Naive B cell (primary cell): Measurements from ENCODE around the gene PCGF3. TPM values are rescaled to one million over a fixed set of nuclear protein-coding genes. Genes with fewer than 3 reads are reported as not detected.
"Not testable (repeated sequence)": the region's sequence is repeated elsewhere in the genome, so short reads cannot be mapped to it uniquely, and the experiment has no call there.

Experiments used
- ATAC-seq, 2 donors: fragments of 150-1000 bp; cut with Tn5 transposase; 2 replicates each; pipeline ENCODE4 v1.10.0; 2021; ENCODE audit warnings: low read depth in 2 of 2, mild to moderate bottlenecking in 2 of 2, moderate library complexity in 2 of 2
- DNase-seq: peaks from one replicate; pipeline ENCODE4 v3.0.0; 2022
- H3K27ac Mint-ChIP-seq, 6 donors: one replicate each; pipeline ENCODE4 v1.8.0; 2020 to 2022; ENCODE audit warnings: mild to moderate bottlenecking in 6 of 6, mixed read lengths in 6 of 6, moderate library complexity in 5 of 6, inconsistent platforms in 2 of 6
- H3K27me3 Mint-ChIP-seq, 3 donors: one replicate each; pipeline ENCODE4 v1.8.0; 2021 to 2022; ENCODE audit warnings: mixed read lengths in 3 of 3, mild to moderate bottlenecking in 1 of 3
- H3K36me3 Mint-ChIP-seq, 2 donors: one replicate each; pipeline ENCODE4 v1.8.0; 2020 to 2022; ENCODE audit warnings: mixed read lengths in 2 of 2, inconsistent platforms in 1 of 2, mild to moderate bottlenecking in 1 of 2
- H3K4me1 Mint-ChIP-seq, 3 donors: one replicate each; pipeline ENCODE4 v1.8.0; 2020 to 2022; ENCODE audit warnings: mixed read lengths in 3 of 3, inconsistent platforms in 1 of 3, mild to moderate bottlenecking in 1 of 3, moderate library complexity in 1 of 3
- H3K4me3 Mint-ChIP-seq, 8 donors: one replicate each; pipeline ENCODE4 v1.8.0; 2020 to 2022; ENCODE audit warnings: mild to moderate bottlenecking in 8 of 8, mixed read lengths in 8 of 8, moderate library complexity in 8 of 8, inconsistent platforms in 2 of 8
- H3K9me3 Mint-ChIP-seq, 7 donors: one replicate each; pipeline ENCODE4 v1.8.0; 2020 to 2022; ENCODE audit warnings: mixed read lengths in 7 of 7, mild to moderate bottlenecking in 5 of 7, inconsistent platforms in 2 of 7, moderate library complexity in 1 of 7
- polyA plus RNA-seq, 6 donors: library from polyadenylated mRNA; unstranded; fragments of 300-500 nt; fragmentation: Illumina TruSeq; gene quantifications; one replicate each; pipeline ENCODE4 v1.2.3, GENCODE V29; 2021; ENCODE audit warnings: low read depth in 6 of 6

The PCGF3 gene
- polyA plus RNA-seq, 6 donors from 2014 or later = 5.6 to 9.5 (median 7.1) TPM

GRCh38 chr4:757111-757510 lies 51.5 kb downstream of the PCGF3 start:
- H3K9me3 Mint-ChIP-seq = peaks cover 0 to 1% (median 0%) of the 10 kb centered on the region in 7 donors
- no peak for DNase-seq
- peaks cover 10 to 21% (median 17%) of the 10 kb centered on the region in 3 donors for H3K4me1 Mint-ChIP-seq
- H3K36me3 Mint-ChIP-seq = peaks cover 0 to 22% of the 10 kb centered on the region in 2 donors
- no peak overlapping the region for H3K27ac Mint-ChIP-seq
- H3K4me3 Mint-ChIP-seq = no peak overlapping the region
- no peak for ATAC-seq
- no peaks in the 10 kb centered on the region for H3K27me3 Mint-ChIP-seq

GRCh38 chr4:759810-760209 lies 54.2 kb downstream of the PCGF3 start:
- not testable (repeated sequence) for ATAC-seq, H3K27me3 Mint-ChIP-seq, DNase-seq, H3K9me3 Mint-ChIP-seq
- Mint-ChIP-seq H3K4me3 (peak overlapping the region in 1 of 8 donors; percentile 53), H3K27ac (peak overlapping the region in 4 of 6 donors; percentile 50 to 93 (median 62)), H3K36me3 (peaks cover 0 to 22% of the 10 kb centered on the region in 2 donors), H3K4me1 (peaks cover 7 to 16% (median 11%) of the 10 kb centered on the region in 3 donors)

GRCh38 chr4:760616-761015 lies 55.0 kb downstream of the PCGF3 start:
- H3K9me3 Mint-ChIP-seq = peaks cover 0 to 1% (median 0%) of the 10 kb centered on the region in 7 donors
- H3K4me1 Mint-ChIP-seq = peaks cover 7 to 16% (median 10%) of the 10 kb centered on the region in 3 donors
- ATAC-seq = no peak
- no peaks in the 10 kb centered on the region for H3K27me3 Mint-ChIP-seq
- DNase-seq = no peak
- peak overlapping the region in 1 of 6 donors; percentile 26 for H3K27ac Mint-ChIP-seq
- H3K4me3 Mint-ChIP-seq = no peak overlapping the region
- peaks cover 0 to 22% of the 10 kb centered on the region in 2 donors for H3K36me3 Mint-ChIP-seq

GRCh38 chr4:761086-761485 lies 55.5 kb downstream of the PCGF3 start:
- H3K4me3 Mint-ChIP-seq = no peak overlapping the region
- no peak overlapping the region for H3K27ac Mint-ChIP-seq
- H3K4me1 Mint-ChIP-seq = peaks cover 7 to 17% (median 10%) of the 10 kb centered on the region in 3 donors
- DNase-seq = no peak
- H3K36me3 Mint-ChIP-seq = peaks cover 0 to 22% of the 10 kb centered on the region in 2 donors
- H3K27me3 Mint-ChIP-seq = no peaks in the 10 kb centered on the region
- H3K9me3 Mint-ChIP-seq = peaks cover 0 to 1% (median 0%) of the 10 kb centered on the region in 7 donors
- no peak for ATAC-seq

- H3K9me3 Mint-ChIP-seq = peaks cover 0 to 1% (median 0%) of the 10 kb centered on the region in 7 donors
- H3K27ac Mint-ChIP-seq = peak overlapping the region in 2 of 6 donors; percentile 20 to 44
- H3K27me3 Mint-ChIP-seq = no peaks in the 10 kb centered on the region
- H3K4me1 Mint-ChIP-seq = peaks cover 7 to 20% (median 10%) of the 10 kb centered on the region in 3 donors
- no peak for DNase-seq
- H3K36me3 Mint-ChIP-seq = peaks cover 0 to 22% of the 10 kb centered on the region in 2 donors
- no peak for ATAC-seq
- no peak overlapping the region for H3K4me3 Mint-ChIP-seq
These were observed 56.1 kb downstream of the PCGF3 start for GRCh38 chr4:761739-762138.

GRCh38 chr4:762211-763190 lies 56.9 kb downstream of the PCGF3 start:
- H3K36me3 Mint-ChIP-seq = peaks cover 0 to 22% of the 10 kb centered on the region in 2 donors
- H3K27ac Mint-ChIP-seq = peak overlapping the region in 1 of 6 donors; percentile 5
- H3K4me3 Mint-ChIP-seq = peak overlapping the region in 1 of 8 donors; percentile 35
- H3K4me1 Mint-ChIP-seq = peaks cover 7 to 20% (median 10%) of the 10 kb centered on the region in 3 donors
- no peaks in the 10 kb centered on the region for H3K27me3 Mint-ChIP-seq
- DNase-seq (no peak), ATAC-seq (no peak)
- peaks cover 0 to 1% (median 0%) of the 10 kb centered on the region in 7 donors for H3K9me3 Mint-ChIP-seq

- H3K27ac Mint-ChIP-seq = peak overlapping the region in 2 of 6 donors; percentile 39 to 74
- peak overlapping the region in 1 of 8 donors; percentile 6 for H3K4me3 Mint-ChIP-seq
These were observed 57.7 kb downstream of the PCGF3 start for GRCh38 chr4:763191-763810.

GRCh38 chr4:763922-764321 lies 58.3 kb downstream of the PCGF3 start:
- H3K36me3 Mint-ChIP-seq = peaks cover 0 to 22% of the 10 kb centered on the region in 2 donors
- peaks cover 7 to 20% (median 10%) of the 10 kb centered on the region in 3 donors for H3K4me1 Mint-ChIP-seq

More at GRCh38 chr4:763191-763810, 57.7 kb downstream of the PCGF3 start:
- DNase-seq = no peak
- H3K9me3 Mint-ChIP-seq = peaks cover 0 to 1% (median 0%) of the 10 kb centered on the region in 7 donors
- H3K27me3 Mint-ChIP-seq = no peaks in the 10 kb centered on the region
- H3K4me1 Mint-ChIP-seq = peaks cover 7 to 20% (median 10%) of the 10 kb centered on the region in 3 donors
- ATAC-seq = no peak
- H3K36me3 Mint-ChIP-seq = peaks cover 0 to 22% of the 10 kb centered on the region in 2 donors

GRCh38 chr4:764405-765169 lies 59.0 kb downstream of the PCGF3 start:
- ATAC-seq = no peak

More at GRCh38 chr4:763922-764321, 58.3 kb downstream of the PCGF3 start:
- H3K27ac Mint-ChIP-seq = peak overlapping the region in 2 of 6 donors; percentile 39 to 74
- peaks cover 0 to 1% (median 0%) of the 10 kb centered on the region in 7 donors for H3K9me3 Mint-ChIP-seq
- H3K4me3 Mint-ChIP-seq = no peak overlapping the region
- DNase-seq = no peak
- no peaks in the 10 kb centered on the region for H3K27me3 Mint-ChIP-seq
- no peak for ATAC-seq

GRCh38 chr4:766152-766515 lies 60.5 kb downstream of the PCGF3 start:
- no peak overlapping the region for H3K4me3 Mint-ChIP-seq
- DNase-seq = no peak
- H3K27ac Mint-ChIP-seq = peak overlapping the region in 2 of 6 donors; percentile 3 to 16
- H3K4me1 Mint-ChIP-seq = peaks cover 0 to 14% (median 7%) of the 10 kb centered on the region in 3 donors
- no peaks in the 10 kb centered on the region for H3K9me3 Mint-ChIP-seq
- ATAC-seq = no peak
- peaks cover 7 to 8% of the 10 kb centered on the region in 2 donors for H3K36me3 Mint-ChIP-seq
- H3K27me3 Mint-ChIP-seq = no peaks in the 10 kb centered on the region

More at GRCh38 chr4:764405-765169, 59.0 kb downstream of the PCGF3 start:
- peak overlapping the region in 3 of 6 donors; percentile 47 to 57 (median 52) for H3K27ac Mint-ChIP-seq
- H3K4me1 Mint-ChIP-seq = peaks cover 7 to 20% (median 10%) of the 10 kb centered on the region in 3 donors
- no peak for DNase-seq
- peak overlapping the region in 1 of 8 donors; percentile 23 for H3K4me3 Mint-ChIP-seq
- no peaks in the 10 kb centered on the region for H3K27me3 Mint-ChIP-seq
- H3K36me3 Mint-ChIP-seq = peaks cover 4 to 21% of the 10 kb centered on the region in 2 donors
- peaks cover 0 to 1% (median 0%) of the 10 kb centered on the region in 7 donors for H3K9me3 Mint-ChIP-seq

- ATAC-seq (no peak), DNase-seq (no peak)
- Mint-ChIP-seq H3K36me3 (peaks cover 2 to 8% of the 10 kb centered on the region in 2 donors), H3K9me3 (no peaks in the 10 kb centered on the region), H3K4me1 (peaks cover 3 to 14% (median 3%) of the 10 kb centered on the region in 3 donors), H3K27me3 (no peaks in the 10 kb centered on the region), H3K4me3 (peak overlapping the region in 1 of 8 donors; percentile 47), H3K27ac (peak overlapping the region in 3 of 6 donors; percentile 3 to 26 (median 23))
These were observed 61.1 kb downstream of the PCGF3 start for GRCh38 chr4:766559-767283.

GRCh38 chr4:768076-768475 lies 62.4 kb downstream of the PCGF3 start:
- ATAC-seq (no peak), DNase-seq (no peak)
- Mint-ChIP-seq H3K4me1 (peaks cover 3 to 25% (median 6%) of the 10 kb centered on the region in 3 donors), H3K36me3 (peaks cover 0 to 8% of the 10 kb centered on the region in 2 donors), H3K9me3 (no peaks in the 10 kb centered on the region), H3K4me3 (no peak overlapping the region), H3K27ac (no peak overlapping the region), H3K27me3 (no peaks in the 10 kb centered on the region)
